Upper lobe of right lung (tissue), 1 donor: ENCODE measurements around the gene RIPOR3. TPM values are rescaled to one million over a fixed set of nuclear protein-coding genes. Genes with fewer than 3 reads are reported as not detected.

Source experiments
- ATAC-seq: fragments of 200-7000 bp; cut with Tn5 transposase; one replicate; pipeline ENCODE4 v1.9.1; 2020; ENCODE audit warnings: mild to moderate bottlenecking, moderate library complexity
- DNase-seq: peaks from one replicate; pipeline ENCODE4 v3.0.0-alpha.2; 2020
- H3K27ac ChIP-seq: fragments of 200-600 bp; one replicate; pipeline ENCODE4 v1.8.0; 2022
- H3K27me3 ChIP-seq: fragments of 200-600 bp; one replicate; pipeline ENCODE4 v1.8.0; 2022; ENCODE audit warnings: mild to moderate bottlenecking
- H3K36me3 ChIP-seq: fragments of 200-600 bp; one replicate; pipeline ENCODE4 v1.8.0; 2022
- H3K4me1 ChIP-seq: fragments of 200-600 bp; one replicate; pipeline ENCODE4 v1.8.0; 2022
- H3K4me3 ChIP-seq: fragments of 200-600 bp; one replicate; pipeline ENCODE4 v1.8.0; 2022; ENCODE audit warnings: mild to moderate bottlenecking
- H3K9me3 ChIP-seq: fragments of 200-600 bp; one replicate; pipeline ENCODE4 v1.8.0; 2022
- CTCF ChIP-seq: fragments of 200-600 bp; IDR thresholded peaks from one replicate; pipeline ENCODE4 v1.8.0; 2022; ENCODE audit warnings: antibody characterized with exemption
- intact Hi-C: fragments of 100-400 bp; cut with DNase I; formaldehyde crosslinking; loops from one replicate; pipeline ENCODE4 v1.11.0; 2022
- total RNA-seq: library from RNA; stranded (reverse); fragmentation: NEBNext Ultra II Directional; extraction: Animal tissue kit (Norgen Biotek cat#: 25700); gene quantifications from one replicate; pipeline ENCODE4 v1.2.1, GENCODE V29; 2021
- donor health status: DM: no; HTN: yes; CAD: no; lungs with severe emphysema.

RIPOR3 gene
- total RNA-seq, 1 donor from 2014 or later: 6.8 TPM

GRCh38 chr20:50724851-50725723 is 33.7 kb upstream of the RIPOR3 start:
- H3K27ac ChIP-seq: no peak overlapping the region
- TF ChIP-seq CTCF: no peak
- no peaks in the 10 kb centered on the region for H3K27me3 ChIP-seq
- no peaks in the 10 kb centered on the region for H3K36me3 ChIP-seq
- peaks cover 8% of the 10 kb centered on the region for H3K4me1 ChIP-seq
- ATAC-seq (peak; percentile 75), DNase-seq (peak; percentile 72)
- intact Hi-C loops: no loop called here
- H3K9me3 ChIP-seq: no peaks in the 10 kb centered on the region
- H3K4me3 ChIP-seq: no peak overlapping the region

GRCh38 chr20:50724112-50724725 is 32.9 kb upstream of the RIPOR3 start:
- ATAC-seq: no peak
- no peak overlapping the region for H3K27ac ChIP-seq
- H3K4me1 ChIP-seq: no peaks in the 10 kb centered on the region
- DNase-seq: no peak
- no peaks in the 10 kb centered on the region for H3K9me3 ChIP-seq
- H3K27me3 ChIP-seq: no peaks in the 10 kb centered on the region
- H3K4me3 ChIP-seq: no peak overlapping the region
- intact Hi-C loops: no loop called here
- TF ChIP-seq CTCF: no peak
- no peaks in the 10 kb centered on the region for H3K36me3 ChIP-seq

- Histone ChIP-seq H3K9me3 (no peaks in the 10 kb centered on the region), H3K27ac (no peak overlapping the region), H3K4me3 (no peak overlapping the region), H3K27me3 (no peaks in the 10 kb centered on the region), H3K36me3 (no peaks in the 10 kb centered on the region), H3K4me1 (no peaks in the 10 kb centered on the region)
- DNase-seq (no peak), ATAC-seq (no peak)
- no peak for TF ChIP-seq CTCF
- intact Hi-C loops: no loop called here
Observed at GRCh38 chr20:50723672-50724071, 32.3 kb upstream of the RIPOR3 start.

GRCh38 chr20:50722424-50723155 is 31.2 kb upstream of the RIPOR3 start:
- Histone ChIP-seq H3K36me3 (no peaks in the 10 kb centered on the region), H3K4me3 (no peak overlapping the region), H3K9me3 (no peaks in the 10 kb centered on the region), H3K27me3 (no peaks in the 10 kb centered on the region), H3K4me1 (no peaks in the 10 kb centered on the region), H3K27ac (no peak overlapping the region)
- ATAC-seq: no peak
- TF ChIP-seq CTCF: no peak
- no peak for DNase-seq
- intact Hi-C loops: no loop called here

- Histone ChIP-seq H3K9me3 (no peaks in the 10 kb centered on the region), H3K4me3 (no peak overlapping the region), H3K27me3 (no peaks in the 10 kb centered on the region), H3K4me1 (no peaks in the 10 kb centered on the region), H3K36me3 (no peaks in the 10 kb centered on the region), H3K27ac (no peak overlapping the region)
- intact Hi-C loops: no loop called here
- DNase-seq (no peak), ATAC-seq (peak; percentile 26)
- TF ChIP-seq CTCF: no peak
Observed at GRCh38 chr20:50721881-50722281, 30.5 kb upstream of the RIPOR3 start.
